ENCODE results near the gene ZFYVE1.
"Not testable (repeated sequence)": the region's sequence is repeated elsewhere in the genome, so short reads cannot be mapped to it uniquely, and the experiment has no call there.

Gene ZFYVE1

GRCh38 chr14:73000073-73000472 lies 26.8 kb downstream of the ZFYVE1 start:
- no peak for DNase-seq (ENCODE audit: low spot score)

GRCh38 chr14:72999316-72999715 lies 27.6 kb downstream of the ZFYVE1 start:
- no peak for DNase-seq (ENCODE audit: low spot score)

GRCh38 chr14:72998252-72998903 lies 28.5 kb downstream of the ZFYVE1 start:
- DNase-seq (ENCODE audit: low spot score), result no peak

- no peak for DNase-seq (ENCODE audit: low spot score)
Measured at GRCh38 chr14:72996916-72997315, 30.0 kb downstream of the ZFYVE1 start.

GRCh38 chr14:72990171-72990570 lies 36.7 kb downstream of the ZFYVE1 start:
- no peak for DNase-seq (ENCODE audit: low spot score)

- no peak for DNase-seq (ENCODE audit: low spot score)
Measured at GRCh38 chr14:72986857-72987256, 40.0 kb downstream of the ZFYVE1 start.

GRCh38 chr14:72986214-72986613 lies 40.7 kb downstream of the ZFYVE1 start:
- DNase-seq (ENCODE audit: low spot score), result no peak

GRCh38 chr14:72982146-72982708 lies 44.7 kb downstream of the ZFYVE1 start:
- DNase-seq (ENCODE audit: low spot score), result no peak

GRCh38 chr14:72980863-72981262 lies 46.0 kb downstream of the ZFYVE1 start:
- no peak for DNase-seq (ENCODE audit: low spot score)

- no peak for DNase-seq (ENCODE audit: low spot score)
Measured at GRCh38 chr14:72978856-72979255, 48.0 kb downstream of the ZFYVE1 start.

- DNase-seq (ENCODE audit: low spot score), result no peak
Measured at GRCh38 chr14:72975770-72976169, 51.1 kb downstream of the ZFYVE1 start.

- DNase-seq (ENCODE audit: low spot score), result no peak
Measured at GRCh38 chr14:72974661-72975060, 52.2 kb downstream of the ZFYVE1 start.

GRCh38 chr14:72970824-72971434 lies 56.0 kb downstream of the ZFYVE1 start:
- DNase-seq (ENCODE audit: low spot score), result no peak

GRCh38 chr14:72970058-72970630 lies 56.8 kb downstream of the ZFYVE1 start:
- no peak for DNase-seq (ENCODE audit: low spot score)

GRCh38 chr14:72968316-72968715 lies 58.6 kb downstream of the ZFYVE1 start:
- DNase-seq (ENCODE audit: low spot score), result no peak

GRCh38 chr14:72966038-72966437 lies 60.9 kb downstream of the ZFYVE1 start:
- no peak for DNase-seq (ENCODE audit: low spot score)

GRCh38 chr14:72965249-72965648 lies 61.7 kb downstream of the ZFYVE1 start:
- no peak for DNase-seq (ENCODE audit: low spot score)

GRCh38 chr14:72962829-72963312 lies 64.0 kb downstream of the ZFYVE1 start:
- no peak for DNase-seq (ENCODE audit: low spot score)

GRCh38 chr14:72962336-72962754 lies 64.6 kb downstream of the ZFYVE1 start:
- DNase-seq (ENCODE audit: low spot score), result not testable (repeated sequence)

- DNase-seq (ENCODE audit: low spot score), result no peak
Measured at GRCh38 chr14:72961579-72962335, 65.1 kb downstream of the ZFYVE1 start.

- DNase-seq (ENCODE audit: low spot score), result not testable (repeated sequence)
Measured at GRCh38 chr14:72961016-72961415, 65.9 kb downstream of the ZFYVE1 start.

- no peak for DNase-seq (ENCODE audit: low spot score)
Measured at GRCh38 chr14:72958548-72958947, 68.4 kb downstream of the ZFYVE1 start.

Measured in HuH-7.5 (cell line).